LNCAP (cell line): ENCODE measurements around the gene CHL1.

Experiments
- CTCF ChIP-seq: fragments of 450-650 bp; IDR thresholded peaks from 2 replicates; pipeline ENCODE4 v1.5.1; 2017; ENCODE audit warnings: mild to moderate bottlenecking

CHL1 gene

GRCh38 chr3:217948-218347 is 21.4 kb downstream of the CHL1 start:
- TF ChIP-seq CTCF, result no peak

- TF ChIP-seq CTCF, result no peak
These were observed 32.0 kb downstream of the CHL1 start for GRCh38 chr3:228442-229182.

- TF ChIP-seq CTCF, result no peak
These were observed 32.7 kb downstream of the CHL1 start for GRCh38 chr3:229183-229661.

- no peak for TF ChIP-seq CTCF
These were observed 40.3 kb downstream of the CHL1 start for GRCh38 chr3:236881-237280.

GRCh38 chr3:242602-243355 is 46.2 kb downstream of the CHL1 start:
- TF ChIP-seq CTCF, result no peak

GRCh38 chr3:243356-243725 is 46.8 kb downstream of the CHL1 start:
- no peak for TF ChIP-seq CTCF

GRCh38 chr3:244041-244440 is 47.5 kb downstream of the CHL1 start:
- TF ChIP-seq CTCF, result no peak
